Neutrophil (primary cell): Measurements from ENCODE around the gene DAB1.
"Not testable (repeated sequence)": the region's sequence is repeated elsewhere in the genome, so short reads cannot be mapped to it uniquely, and the experiment has no call there.

ENCODE experiments used
- H3K27ac ChIP-seq: fragments of 200-600 bp; sonication (generic); 2 replicates; pipeline ENCODE4 v1.5.1; 2016; ENCODE audit warnings: mild to moderate bottlenecking, moderate library complexity
- H3K27me3 ChIP-seq: fragments of 200-600 bp; sonication (generic); 2 replicates; pipeline ENCODE4 v1.6.0; 2016; ENCODE audit warnings: mild to moderate bottlenecking
- H3K36me3 ChIP-seq: fragments of 200-600 bp; sonication (generic); 2 replicates; pipeline ENCODE4 v1.5.1; 2017
- H3K4me1 ChIP-seq, 2 experiments: fragments of 200-600 bp in 1 of 2; sonication (generic) in 1 of 2; 1 replicate in 1 of 2; 2 replicates in 1 of 2; pipeline versions ENCODE4 v1.5.1 to v1.6.1; 2013 to 2016; ENCODE audit warnings: low read depth in 1 of 2, low read length in 1 of 2, mild to moderate bottlenecking in 1 of 2, moderate library complexity in 1 of 2; ENCODE audit not compliant: control insufficient read depth in 1 of 2, insufficient read depth in 1 of 2
- H3K4me3 ChIP-seq, 2 experiments: fragments of 200-600 bp in 1 of 2; sonication (generic) in 1 of 2; 1 replicate in 1 of 2; 2 replicates in 1 of 2; pipeline ENCODE4 v1.5.1; 2013 to 2016; ENCODE audit warnings: low read depth in 1 of 2, low read length in 1 of 2, mild to moderate bottlenecking in 1 of 2, moderate library complexity in 1 of 2
- H3K9me3 ChIP-seq: fragments of 200-600 bp; sonication (generic); 2 replicates; pipeline ENCODE4 v1.5.1; 2016
- CTCF ChIP-seq: fragments of 200-600 bp; sonication (generic); IDR thresholded peaks from 2 replicates; pipeline ENCODE4 v1.5.1; 2016; ENCODE audit warnings: antibody characterized with exemption

DAB1 gene

GRCh38 chr1:57234459-57234858 is 189.4 kb downstream of the DAB1 start:
- H3K36me3 ChIP-seq, result no peaks in the 10 kb centered on the region
- no peaks in the 10 kb centered on the region for H3K27me3 ChIP-seq
- no peak for TF ChIP-seq CTCF
- no peaks in the 10 kb centered on the region for H3K4me1 ChIP-seq
- H3K9me3 ChIP-seq, result no peaks in the 10 kb centered on the region
- no peak overlapping the region for H3K4me3 ChIP-seq
- no peak overlapping the region for H3K27ac ChIP-seq

GRCh38 chr1:57232500-57232899 is 191.4 kb downstream of the DAB1 start:
- H3K27me3 ChIP-seq, result no peaks in the 10 kb centered on the region
- no peaks in the 10 kb centered on the region for H3K4me1 ChIP-seq
- H3K4me3 ChIP-seq, result no peak overlapping the region
- no peak for TF ChIP-seq CTCF
- no peak overlapping the region for H3K27ac ChIP-seq
- H3K9me3 ChIP-seq, result no peaks in the 10 kb centered on the region
- H3K36me3 ChIP-seq, result no peaks in the 10 kb centered on the region

GRCh38 chr1:57229998-57230397 is 193.9 kb downstream of the DAB1 start:
- Histone ChIP-seq H3K4me1 (no peaks in the 10 kb centered on the region), H3K4me3 (no peak overlapping the region), H3K27ac (no peak overlapping the region), H3K36me3 (no peaks in the 10 kb centered on the region), H3K27me3 (no peaks in the 10 kb centered on the region), H3K9me3 (no peaks in the 10 kb centered on the region)
- TF ChIP-seq CTCF, result no peak

GRCh38 chr1:57229076-57229475 is 194.8 kb downstream of the DAB1 start:
- no peak for TF ChIP-seq CTCF
- H3K27ac ChIP-seq, result no peak overlapping the region
- H3K9me3 ChIP-seq, result no peaks in the 10 kb centered on the region
- H3K4me3 ChIP-seq, result no peak overlapping the region
- no peaks in the 10 kb centered on the region for H3K27me3 ChIP-seq
- H3K36me3 ChIP-seq, result no peaks in the 10 kb centered on the region
- no peaks in the 10 kb centered on the region for H3K4me1 ChIP-seq

- TF ChIP-seq CTCF, result no peak
- H3K27ac ChIP-seq, result no peak overlapping the region
- H3K36me3 ChIP-seq, result no peaks in the 10 kb centered on the region
These were observed 201.1 kb downstream of the DAB1 start for GRCh38 chr1:57222801-57223200.

GRCh38 chr1:57222307-57222706 is 201.6 kb downstream of the DAB1 start:
- no peaks in the 10 kb centered on the region for H3K27me3 ChIP-seq
- H3K4me3 ChIP-seq, result no peak overlapping the region
- no peaks in the 10 kb centered on the region for H3K9me3 ChIP-seq
- no peaks in the 10 kb centered on the region for H3K4me1 ChIP-seq
- H3K36me3 ChIP-seq, result no peaks in the 10 kb centered on the region
- H3K27ac ChIP-seq, result no peak overlapping the region
- no peak for TF ChIP-seq CTCF

More at GRCh38 chr1:57222801-57223200, 201.1 kb downstream of the DAB1 start:
- H3K4me1 ChIP-seq, result no peaks in the 10 kb centered on the region
- no peaks in the 10 kb centered on the region for H3K9me3 ChIP-seq
- H3K27me3 ChIP-seq, result no peaks in the 10 kb centered on the region
- H3K4me3 ChIP-seq, result no peak overlapping the region

- H3K36me3 ChIP-seq, H3K27me3 ChIP-seq, H3K4me1 ChIP-seq: not testable (repeated sequence)
These were observed 203.0 kb downstream of the DAB1 start for GRCh38 chr1:57220905-57221304.

More at GRCh38 chr1:57220905-57221304, 203.0 kb downstream of the DAB1 start:
- H3K27ac ChIP-seq, H3K9me3 ChIP-seq, H3K4me3 ChIP-seq: not testable (repeated sequence)
